ENCODE data around the gene GRIK3.

DNA sequence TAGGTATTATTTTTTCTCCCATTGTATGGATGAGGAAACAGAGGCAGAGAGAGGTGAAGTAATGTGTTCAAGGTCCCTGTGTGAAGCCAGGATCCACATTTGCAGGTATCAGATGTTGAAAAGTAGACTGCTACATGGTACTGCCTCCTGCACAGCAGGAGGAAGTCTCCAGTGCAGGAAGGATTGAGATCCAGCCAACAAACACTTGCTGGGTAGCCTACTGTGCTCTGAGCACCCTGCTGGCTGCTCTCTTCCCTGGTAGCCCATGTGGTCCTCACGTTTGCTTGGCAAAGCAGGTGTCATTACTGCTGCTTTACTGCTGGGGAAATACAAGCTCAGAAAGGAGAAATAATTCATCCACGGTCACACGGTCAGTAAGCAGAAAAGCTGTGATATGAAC lies 21.3 kb upstream of the GRIK3 start:
- TF ChIP-seq, protein P1, sequence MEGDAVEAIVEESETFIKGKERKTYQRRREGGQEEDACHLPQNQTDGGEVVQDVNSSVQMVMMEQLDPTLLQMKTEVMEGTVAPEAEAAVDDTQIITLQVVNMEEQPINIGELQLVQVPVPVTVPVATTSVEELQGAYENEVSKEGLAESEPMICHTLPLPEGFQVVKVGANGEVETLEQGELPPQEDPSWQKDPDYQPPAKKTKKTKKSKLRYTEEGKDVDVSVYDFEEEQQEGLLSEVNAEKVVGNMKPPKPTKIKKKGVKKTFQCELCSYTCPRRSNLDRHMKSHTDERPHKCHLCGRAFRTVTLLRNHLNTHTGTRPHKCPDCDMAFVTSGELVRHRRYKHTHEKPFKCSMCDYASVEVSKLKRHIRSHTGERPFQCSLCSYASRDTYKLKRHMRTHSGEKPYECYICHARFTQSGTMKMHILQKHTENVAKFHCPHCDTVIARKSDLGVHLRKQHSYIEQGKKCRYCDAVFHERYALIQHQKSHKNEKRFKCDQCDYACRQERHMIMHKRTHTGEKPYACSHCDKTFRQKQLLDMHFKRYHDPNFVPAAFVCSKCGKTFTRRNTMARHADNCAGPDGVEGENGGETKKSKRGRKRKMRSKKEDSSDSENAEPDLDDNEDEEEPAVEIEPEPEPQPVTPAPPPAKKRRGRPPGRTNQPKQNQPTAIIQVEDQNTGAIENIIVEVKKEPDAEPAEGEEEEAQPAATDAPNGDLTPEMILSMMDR (IDR thresholded peaks at IDR 0.05; ENCODE audit: low read depth, low read length, poor library complexity, severe bottlenecking) = no peak
- no peak for TF ChIP-seq EZH2phosphoT487 (IDR thresholded peaks at IDR 0.05; ENCODE audit: borderline replicate concordance, low read length)

Measured in DOHH2 (cell line).